ENCODE results near the gene PEDS1. TPM values are rescaled to one million over a fixed set of nuclear protein-coding genes. Genes with fewer than 3 reads are reported as not detected.

Gene PEDS1
- total and polyA plus RNA-seq, 10 of the 15 experiments (the other 5 are each of a cell fraction or from before 2014, with no cell fraction given): 1.7 to 25.6 (median 16.8) TPM

GRCh38 chr20:50110141-50111047 is 43.1 kb downstream of the PEDS1 start (continued):
- TF ChIP-seq MEF2B (IDR thresholded peaks at IDR 0.05; ENCODE audit: partially characterized antibody, poor library complexity, severe bottlenecking) (no peak), RELA (IDR thresholded peaks at IDR 0.05; ENCODE audit: borderline replicate concordance, partially characterized antibody) (no peak), BMI1 (IDR thresholded peaks at IDR 0.05; ENCODE audit: borderline replicate concordance) (no peak; the same call in 1 of the 2 replicates), BACH1 (IDR thresholded peaks at IDR 0.05; ENCODE audit: borderline replicate concordance) (no peak), PAX5 (IDR thresholded peaks at IDR 0.05; ENCODE audit: borderline replicate concordance, low read depth, low read length) (peak; percentile 45; the same call in 1 of the 2 replicates), SUZ12 (IDR thresholded peaks at IDR 0.05; ENCODE audit: unreplicated experiment) (no peak), IKZF1 (conservative IDR thresholded peaks at IDR 0.05) (peak; percentile 72), BHLHE40 (IDR thresholded peaks at IDR 0.05; ENCODE audit: borderline replicate concordance in 1 of 2, low read depth in 2 of 2, low read length in 1 of 2) (peak in 1 of 2 experiments; percentile 13; a peak in 2 of 4 replicates), NBN (IDR thresholded peaks at IDR 0.05) (peak; percentile 50; the same call in 1 of the 2 replicates), EED (IDR thresholded peaks at IDR 0.05; ENCODE audit: low read depth) (no peak), PKNOX1 (IDR thresholded peaks at IDR 0.05) (peak; percentile 26; the same call in 1 of the 2 replicates), RUNX3 (IDR thresholded peaks at IDR 0.05; ENCODE audit: low read length) (peak; percentile 51), USF2 (IDR thresholded peaks at IDR 0.05; ENCODE audit: borderline replicate concordance, low read depth, low read length) (no peak), POU2F2 (IDR thresholded peaks at IDR 0.05; ENCODE audit: borderline replicate concordance, low read depth, low read length) (peak; percentile 18; the same call in 1 of the 3 replicates), E2F4 (IDR thresholded peaks at IDR 0.05; ENCODE audit: low read depth, low read length) (no peak), KAT2A (conservative IDR thresholded peaks at IDR 0.05; ENCODE audit: control insufficient read depth, low read depth, low read length) (no peak), BCL3 (IDR thresholded peaks at IDR 0.05; ENCODE audit: borderline replicate concordance, insufficient read depth, low read depth, low read length, poor library complexity, severe bottlenecking) (no peak), RB1 (IDR thresholded peaks at IDR 0.05; ENCODE audit: borderline replicate concordance) (no peak), JUND (IDR thresholded peaks at IDR 0.05; ENCODE audit: low read depth, low read length) (no peak), SIX5 (IDR thresholded peaks at IDR 0.05; ENCODE audit: low read depth, low read length, severe bottlenecking) (no peak), RAD51 (IDR thresholded peaks at IDR 0.05) (no peak), EGR1 (IDR thresholded peaks at IDR 0.05; ENCODE audit: borderline replicate concordance in 1 of 2, low read depth in 2 of 2, low read length in 2 of 2) (no peak), NR2C2 (IDR thresholded peaks at IDR 0.05; ENCODE audit: borderline replicate concordance, control insufficient read depth, insufficient read length, low read depth) (no peak), NRF1 (conservative IDR thresholded peaks at IDR 0.05; ENCODE audit: low read depth, low read length) (no peak)

Measured in GM12878 (cell line).